Measurements from ENCODE around the gene DCP1A.
A peak's percentile ranks its signal among the peaks of the same experiment; 100 is the strongest.

Gene DCP1A

GRCh38 chr3:53354945-53355498 lies 7.7 kb upstream of the DCP1A start:
- TF ChIP-seq CSDC2 (CRISPR knock-in tag; IDR thresholded peaks at IDR 0.05) (peak; percentile 96; the same call in 1 of the 2 replicates), CSRNP3 (CRISPR knock-in tag; IDR thresholded peaks at IDR 0.05) (no peak), CREB5 (CRISPR knock-in tag; IDR thresholded peaks at IDR 0.05; ENCODE audit: low read depth) (no peak), ZFP3 (CRISPR knock-in tag; IDR thresholded peaks at IDR 0.05) (peak; percentile 86; the same call in 1 of the 2 replicates), ZNF8 (CRISPR knock-in tag; IDR thresholded peaks at IDR 0.05) (no peak), ZNF565 (CRISPR knock-in tag; conservative IDR thresholded peaks at IDR 0.05; ENCODE audit: low read depth) (no peak), PATZ1 (CRISPR knock-in tag; IDR thresholded peaks at IDR 0.05; ENCODE audit: borderline replicate concordance) (no peak), ZC3H10 (CRISPR knock-in tag; IDR thresholded peaks at IDR 0.05) (no peak), GLIS3 (CRISPR knock-in tag; IDR thresholded peaks at IDR 0.05) (no peak), OSR1 (CRISPR knock-in tag; IDR thresholded peaks at IDR 0.05) (no peak), SNAI2 (CRISPR knock-in tag; IDR thresholded peaks at IDR 0.05) (peak; percentile 92), RARB (CRISPR knock-in tag; IDR thresholded peaks at IDR 0.05) (no peak), TOX (CRISPR knock-in tag; IDR thresholded peaks at IDR 0.05; ENCODE audit: borderline replicate concordance) (no peak), ZFP30 (CRISPR knock-in tag; IDR thresholded peaks at IDR 0.05) (no peak), BACH2 (CRISPR knock-in tag; IDR thresholded peaks at IDR 0.05; ENCODE audit: borderline replicate concordance) (no peak), PPARA (CRISPR knock-in tag; IDR thresholded peaks at IDR 0.05; ENCODE audit: borderline replicate concordance) (no peak), ISL1 (CRISPR knock-in tag; IDR thresholded peaks at IDR 0.05) (peak; percentile 65), ARNTL (CRISPR knock-in tag; IDR thresholded peaks at IDR 0.05; ENCODE audit: borderline replicate concordance, low read depth) (no peak), POU6F1 (CRISPR knock-in tag; IDR thresholded peaks at IDR 0.05; ENCODE audit: borderline replicate concordance, low read depth) (no peak), TCF4 (CRISPR knock-in tag; IDR thresholded peaks at IDR 0.05; ENCODE audit: borderline replicate concordance) (no peak), ESRRG (CRISPR knock-in tag; IDR thresholded peaks at IDR 0.05) (no peak), TSHZ2 (CRISPR knock-in tag; IDR thresholded peaks at IDR 0.05) (no peak), ZNF70 (CRISPR knock-in tag; IDR thresholded peaks at IDR 0.05) (no peak)
- no peak for ATAC-seq

- ATAC-seq, result no peak
- no peak for TF ChIP-seq GLIS3 (CRISPR knock-in tag; IDR thresholded peaks at IDR 0.05)
- no peak for TF ChIP-seq OSR1 (CRISPR knock-in tag; IDR thresholded peaks at IDR 0.05)
- no peak for TF ChIP-seq CSRNP3 (CRISPR knock-in tag; IDR thresholded peaks at IDR 0.05)
- no peak for TF ChIP-seq ZNF8 (CRISPR knock-in tag; IDR thresholded peaks at IDR 0.05)
- TF ChIP-seq CREB5 (CRISPR knock-in tag; IDR thresholded peaks at IDR 0.05; ENCODE audit: low read depth), result no peak
- TF ChIP-seq POU6F1 (CRISPR knock-in tag; IDR thresholded peaks at IDR 0.05; ENCODE audit: borderline replicate concordance, low read depth), result no peak
- TF ChIP-seq ARNTL (CRISPR knock-in tag; IDR thresholded peaks at IDR 0.05; ENCODE audit: borderline replicate concordance, low read depth), result no peak
- TF ChIP-seq ZC3H10 (CRISPR knock-in tag; IDR thresholded peaks at IDR 0.05), result no peak
- TF ChIP-seq SNAI2 (CRISPR knock-in tag; IDR thresholded peaks at IDR 0.05), result no peak
- TF ChIP-seq ZNF70 (CRISPR knock-in tag; IDR thresholded peaks at IDR 0.05), result no peak
- no peak for TF ChIP-seq TOX (CRISPR knock-in tag; IDR thresholded peaks at IDR 0.05; ENCODE audit: borderline replicate concordance)
- no peak for TF ChIP-seq TCF4 (CRISPR knock-in tag; IDR thresholded peaks at IDR 0.05; ENCODE audit: borderline replicate concordance)
- no peak for TF ChIP-seq RARB (CRISPR knock-in tag; IDR thresholded peaks at IDR 0.05)
- no peak for TF ChIP-seq BACH2 (CRISPR knock-in tag; IDR thresholded peaks at IDR 0.05; ENCODE audit: borderline replicate concordance)
Measured at GRCh38 chr3:53353202-53353601, 5.9 kb upstream of the DCP1A start.
